ENCODE measurements around the gene ACTN1. TPM values are rescaled to one million over a fixed set of nuclear protein-coding genes. Genes with fewer than 3 reads are reported as not detected.

Gene ACTN1
- total RNA-seq, 1 experiment from 2014 or later, result 148 TPM

GRCh38 chr14:68968051-68968450 is 11.1 kb downstream of the ACTN1 start:
- POLR2A ChIA-PET (ENCODE audit: low non-redundant PET), result no interaction called here
- intact Hi-C loops (cut with micrococcal nuclease; ENCODE audit: unreplicated experiment), result no loop called here

GRCh38 chr14:68967459-68967940 is 11.6 kb downstream of the ACTN1 start:
- no peak for DNase-seq (ENCODE audit: low spot score)
- ChIA-PET CTCF (no interaction called here), POLR2A (ENCODE audit: low non-redundant PET) (no interaction called here)
- no TSS peak for BruUV-seq (replicated peaks)
- peaks cover 18% of the 10 kb centered on the region for H3K4me1 ChIP-seq (ENCODE audit: insufficient read depth, low read length, poor library complexity, severe bottlenecking)
- H3K9me3 ChIP-seq (ENCODE audit: low read depth, low read length, poor library complexity, severe bottlenecking), result no peaks in the 10 kb centered on the region
- intact Hi-C loops (cut with micrococcal nuclease; ENCODE audit: unreplicated experiment), result no loop called here
- H3K27me3 ChIP-seq (replicated peaks; ENCODE audit: insufficient read depth, low read depth, low read length, poor library complexity), result no peaks in the 10 kb centered on the region
- H3K36me3 ChIP-seq (ENCODE audit: insufficient read depth, low read length, poor library complexity, severe bottlenecking), result peaks cover 2% of the 10 kb centered on the region
- TF ChIP-seq EZH2 (IDR thresholded peaks at IDR 0.05; ENCODE audit: borderline replicate concordance, low read depth, low read length, poor library complexity, severe bottlenecking), result no peak
- no peak for TF ChIP-seq CTCF (conservative IDR thresholded peaks at IDR 0.05; ENCODE audit: low read depth, low read length)
- no peak overlapping the region for H3K27ac ChIP-seq (ENCODE audit: low read depth, low read length, poor library complexity, severe bottlenecking)
- no peak overlapping the region for H3K4me3 ChIP-seq (ENCODE audit: low read depth, low read length, poor library complexity, severe bottlenecking)

More at GRCh38 chr14:68968051-68968450, 11.1 kb downstream of the ACTN1 start:
- no peak overlapping the region for H3K4me3 ChIP-seq (ENCODE audit: low read depth, low read length, poor library complexity, severe bottlenecking)
- peaks cover 4% of the 10 kb centered on the region for H3K36me3 ChIP-seq (ENCODE audit: insufficient read depth, low read length, poor library complexity, severe bottlenecking)
- H3K4me1 ChIP-seq (ENCODE audit: insufficient read depth, low read length, poor library complexity, severe bottlenecking), result peaks cover 18% of the 10 kb centered on the region
- no TSS peak for BruUV-seq (replicated peaks)
- no peaks in the 10 kb centered on the region for H3K27me3 ChIP-seq (replicated peaks; ENCODE audit: insufficient read depth, low read depth, low read length, poor library complexity)
- CTCF ChIA-PET, result no interaction called here
- no peak for TF ChIP-seq CTCF (conservative IDR thresholded peaks at IDR 0.05; ENCODE audit: low read depth, low read length)
- TF ChIP-seq EZH2 (IDR thresholded peaks at IDR 0.05; ENCODE audit: borderline replicate concordance, low read depth, low read length, poor library complexity, severe bottlenecking), result no peak
- H3K9me3 ChIP-seq (ENCODE audit: low read depth, low read length, poor library complexity, severe bottlenecking), result no peaks in the 10 kb centered on the region
- no peak for DNase-seq (ENCODE audit: low spot score)
- no peak overlapping the region for H3K27ac ChIP-seq (ENCODE audit: low read depth, low read length, poor library complexity, severe bottlenecking)

GRCh38 chr14:68966872-68967301 is 12.2 kb downstream of the ACTN1 start:
- intact Hi-C loops (cut with micrococcal nuclease; ENCODE audit: unreplicated experiment), result no loop called here
- POLR2A ChIA-PET (ENCODE audit: low non-redundant PET), result no interaction called here
- CTCF ChIA-PET, result no interaction called here
- no peak for DNase-seq (ENCODE audit: low spot score)
- no peaks in the 10 kb centered on the region for H3K36me3 ChIP-seq (ENCODE audit: insufficient read depth, low read length, poor library complexity, severe bottlenecking)
- H3K4me1 ChIP-seq (ENCODE audit: insufficient read depth, low read length, poor library complexity, severe bottlenecking), result peaks cover 25% of the 10 kb centered on the region
- no peak overlapping the region for H3K4me3 ChIP-seq (ENCODE audit: low read depth, low read length, poor library complexity, severe bottlenecking)
- no peaks in the 10 kb centered on the region for H3K27me3 ChIP-seq (replicated peaks; ENCODE audit: insufficient read depth, low read depth, low read length, poor library complexity)
- H3K9me3 ChIP-seq (ENCODE audit: low read depth, low read length, poor library complexity, severe bottlenecking), result no peaks in the 10 kb centered on the region
- TF ChIP-seq EZH2 (IDR thresholded peaks at IDR 0.05; ENCODE audit: borderline replicate concordance, low read depth, low read length, poor library complexity, severe bottlenecking) (no peak), CTCF (conservative IDR thresholded peaks at IDR 0.05; ENCODE audit: low read depth, low read length) (no peak)
- no peak overlapping the region for H3K27ac ChIP-seq (ENCODE audit: low read depth, low read length, poor library complexity, severe bottlenecking)
- no TSS peak for BruUV-seq (replicated peaks)
